IMR-90 (cell line): ENCODE data around the gene ATP2A3. TPM values are rescaled to one million over a fixed set of nuclear protein-coding genes. Genes with fewer than 3 reads are reported as not detected.
A peak's percentile ranks its signal among the peaks of the same experiment; 100 is the strongest.

Experiments used
- ATAC-seq: fragments of 200-7000 bp; cut with Tn5 transposase; 2 replicates; pipeline ENCODE4 v1.9.1; 2020; ENCODE audit warnings: low read depth, mild to moderate bottlenecking, moderate library complexity
- BruUV-seq: library from RNA; stranded (reverse); fragments of 400-500 nt; replicated peaks from 2 replicates; lab custom pipeline; 2021; lab: Mats Ljungman, UMichigan
- CTCF ChIA-PET: fragments of 300-600 bp; formaldehyde crosslinking; extraction: SDS; loops from one replicate; lab custom pipeline; 2021; ENCODE audit warnings: antibody characterized with exemption; lab: Yijun Ruan, JAX
- POLR2A ChIA-PET: fragments of 300-600 bp; sonication (Branson Sonifier 250); formaldehyde crosslinking; loops from one replicate; lab custom pipeline; 2022; ENCODE audit warnings: antibody characterized with exemption; ENCODE audit not compliant: unreplicated experiment; lab: Charles Lee
- DNase-seq: peaks from one replicate; pipeline ENCODE4 v3.0.0; 2013
- H2AFZ ChIP-seq: replicated peaks from 2 replicates; pipeline ENCODE3; 2013; ENCODE audit warnings: low read length, mild to moderate bottlenecking; ENCODE audit not compliant: poor library complexity
- H2AK5ac ChIP-seq: 2 replicates; pipeline ENCODE4 v1.6.1; 2013; ENCODE audit warnings: low read depth, low read length, inconsistent platforms
- H2AK9ac ChIP-seq: replicated peaks from 2 replicates; pipeline ENCODE3; 2013; ENCODE audit warnings: mild to moderate bottlenecking, low read depth, low read length, moderate library complexity; ENCODE audit not compliant: poor library complexity
- H2BK120ac ChIP-seq: 2 replicates; pipeline ENCODE4 v1.6.1; 2013; ENCODE audit warnings: low read depth, low read length, inconsistent platforms
- H2BK15ac ChIP-seq: 3 replicates; pipeline ENCODE4 v1.6.1; 2013; ENCODE audit warnings: low read depth, low read length, inconsistent platforms
- H2BK20ac ChIP-seq: 2 replicates; pipeline ENCODE4 v1.6.1; 2013; ENCODE audit warnings: low read depth, mild to moderate bottlenecking, inconsistent platforms, low read length, moderate library complexity
- H2BK5ac ChIP-seq: 2 replicates; pipeline ENCODE4 v1.6.1; 2013; ENCODE audit warnings: mild to moderate bottlenecking, low read depth, low read length, inconsistent platforms; ENCODE audit not compliant: poor library complexity, severe bottlenecking
- H3K14ac ChIP-seq: replicated peaks from 2 replicates; pipeline ENCODE4 v1.6.1; 2013; ENCODE audit warnings: low read depth, low read length, inconsistent platforms
- H3K18ac ChIP-seq: 2 replicates; pipeline ENCODE4 v1.6.1; 2013; ENCODE audit warnings: low read depth, low read length, control low read depth
- H3K23ac ChIP-seq: 2 replicates; pipeline ENCODE4 v1.6.1; 2013; ENCODE audit warnings: low read depth, low read length, inconsistent platforms
- H3K27ac ChIP-seq: 2 replicates; pipeline ENCODE4 v1.5.1; 2013; ENCODE audit warnings: mild to moderate bottlenecking, control low read depth, low read length; ENCODE audit not compliant: insufficient read depth
- H3K27me3 ChIP-seq: 2 replicates; pipeline ENCODE4 v1.6.1; 2013; ENCODE audit warnings: low read length; ENCODE audit not compliant: control insufficient read depth, insufficient read depth
- H3K36me3 ChIP-seq: 2 replicates; pipeline ENCODE4 v1.6.1; 2013; ENCODE audit warnings: low read length, mixed read lengths; ENCODE audit not compliant: control insufficient read depth, insufficient read depth
- H3K4ac ChIP-seq: 2 replicates; pipeline ENCODE4 v1.6.1; 2013; ENCODE audit warnings: low read depth, low read length, inconsistent platforms
- H3K4me1 ChIP-seq: 2 replicates; pipeline ENCODE4 v1.6.1; 2013; ENCODE audit warnings: low read length, mixed read lengths; ENCODE audit not compliant: control insufficient read depth, insufficient read depth
- H3K4me2 ChIP-seq: 2 replicates; pipeline ENCODE4 v1.6.1; 2013; ENCODE audit warnings: low read depth, mild to moderate bottlenecking, control low read depth, low read length, moderate library complexity
- H3K4me3 ChIP-seq: 2 replicates; pipeline ENCODE4 v1.5.1; 2013; ENCODE audit warnings: low read depth, mild to moderate bottlenecking, control low read depth, low read length, moderate library complexity; ENCODE audit not compliant: insufficient read depth
- H3K56ac ChIP-seq: 2 replicates; pipeline ENCODE4 v1.6.1; 2013; ENCODE audit warnings: low read length, inconsistent platforms; ENCODE audit not compliant: insufficient read depth; ENCODE audit errors: extremely low read depth
- H3K79me1 ChIP-seq, 2 experiments: 2 replicates each; pipeline ENCODE4 v1.6.1; 2013; ENCODE audit warnings: low read length in 2 of 2, inconsistent platforms in 1 of 2, low read depth in 1 of 2
- H3K9ac ChIP-seq: 2 replicates; pipeline ENCODE4 v1.6.1; 2013; ENCODE audit warnings: low read depth, low read length, control low read depth
- H3K9me1 ChIP-seq: 2 replicates; pipeline ENCODE4 v1.6.1; 2013; ENCODE audit warnings: low read length, inconsistent platforms; ENCODE audit not compliant: insufficient read depth
- H3K9me3 ChIP-seq: 2 replicates; pipeline ENCODE4 v1.6.1; 2013; ENCODE audit warnings: low read length; ENCODE audit not compliant: control insufficient read depth, insufficient read depth
- H4K20me1 ChIP-seq: 2 replicates; pipeline ENCODE4 v1.6.1; 2013; ENCODE audit warnings: low read length, inconsistent platforms; ENCODE audit not compliant: insufficient read depth
- H4K5ac ChIP-seq: 2 replicates; pipeline ENCODE4 v1.6.1; 2013; ENCODE audit warnings: mild to moderate bottlenecking, low read depth, low read length, control low read depth
- H4K8ac ChIP-seq, 2 experiments: 2 replicates each; pipeline ENCODE4 v1.6.1; 2013; ENCODE audit warnings: low read depth in 2 of 2, low read length in 2 of 2, control low read depth in 1 of 2, inconsistent platforms in 1 of 2
- H4K91ac ChIP-seq: 2 replicates; pipeline ENCODE4 v1.6.1; 2013; ENCODE audit warnings: low read depth, low read length, inconsistent platforms; ENCODE audit not compliant: insufficient read depth
- CEBPB ChIP-seq: IDR thresholded peaks from 2 replicates; pipeline ENCODE4 v1.6.1; 2012; ENCODE audit warnings: low read depth, low read length, improper control_type of control experiment
- CHD1 ChIP-seq: IDR thresholded peaks from 2 replicates; pipeline ENCODE4 v1.6.1; 2012; ENCODE audit warnings: low read depth, low read length, improper control_type of control experiment
- CTCF ChIP-seq: conservative IDR thresholded peaks from 2 replicates; pipeline ENCODE4 v1.5.1; 2012; ENCODE audit warnings: mild to moderate bottlenecking, low read depth, low read length, improper control_type of control experiment
- FOS ChIP-seq: fragments of 150-350 bp; IDR thresholded peaks from 2 replicates; pipeline ENCODE4 v1.6.1; 2016; ENCODE audit warnings: low read depth, low read length
- MAFK ChIP-seq: IDR thresholded peaks from 2 replicates; pipeline ENCODE4 v1.6.1; 2012; ENCODE audit warnings: low read depth, low read length, improper control_type of control experiment
- MAZ ChIP-seq: IDR thresholded peaks from 2 replicates; pipeline ENCODE4 v1.6.1; 2012; ENCODE audit warnings: low read depth, mild to moderate bottlenecking, low read length, improper control_type of control experiment, moderate library complexity, borderline replicate concordance
- MXI1 ChIP-seq: IDR thresholded peaks from 2 replicates; pipeline ENCODE4 v1.6.1; 2012; ENCODE audit warnings: low read depth, mild to moderate bottlenecking, low read length, moderate library complexity, borderline replicate concordance
- POLR2A ChIP-seq: IDR thresholded peaks from 2 replicates; pipeline ENCODE4 v1.6.1; 2012; ENCODE audit warnings: mild to moderate bottlenecking, low read depth, low read length
- RAD21 ChIP-seq: IDR thresholded peaks from 2 replicates; pipeline ENCODE4 v1.6.1; 2012; ENCODE audit warnings: low read length, improper control_type of control experiment
- RCOR1 ChIP-seq: IDR thresholded peaks from 2 replicates; pipeline ENCODE4 v1.6.1; 2012; ENCODE audit warnings: mild to moderate bottlenecking, low read length, improper control_type of control experiment; ENCODE audit not compliant: insufficient replicate concordance
- RFX5 ChIP-seq: IDR thresholded peaks from 2 replicates; pipeline ENCODE4 v1.8.0; 2012; ENCODE audit warnings: low read depth, mild to moderate bottlenecking, low read length, moderate library complexity
- WGBS, 2 experiments: methylation state at CpG; one replicate each; pipeline versions ENCODE4 v1.1.5 to v1.1.7; 2013; ENCODE audit warnings: missing lambda C conversion rate in 2 of 2; ENCODE audit not compliant: insufficient read length in 1 of 2; ENCODE audit errors: extremely low coverage in 2 of 2; 5-methylcytosine and 5-hydroxymethylcytosine counted together
- dilution Hi-C: fragments of 300-500 bp; cut with HindIII; formaldehyde crosslinking; loops from one replicate; pipeline ENCODE4 v1.14.3; 2018; ENCODE audit warnings: low sequenced_read_pairs; ENCODE audit not compliant: unreplicated experiment
- in situ Hi-C: fragments of 300-500 bp; cut with MboI; formaldehyde crosslinking; loops from 3 replicates; pipeline ENCODE4 v1.14.3; 2019; ENCODE audit warnings: low sequenced_read_pairs, inconsistent platforms, mixed read lengths
- intact Hi-C: fragments of 100-400 bp; cut with micrococcal nuclease; formaldehyde crosslinking; loops from 2 replicates; pipeline ENCODE4 v1.10.0; 2022
- polyA plus RNA-seq, 3 experiments: library from polyadenylated mRNA; depleted of rRNA; stranded (reverse); fragments of >200 nt; gene quantifications; 2 replicates each; pipeline ENCODE4 v1.2.3, GENCODE V29; 2012; ENCODE audit warnings: low replicate concordance in 1 of 3
- total RNA-seq: library from RNA; depleted of rRNA; stranded (reverse); fragments of >200 nt; gene quantifications from 2 replicates; pipeline ENCODE4 v1.2.3, GENCODE V29; 2012
- TF ChIP-seq, protein P1 (sequence below): fragments of 150-350 bp; IDR thresholded peaks from 2 replicates; pipeline ENCODE4 v1.6.1; 2017; ENCODE audit warnings: mild to moderate bottlenecking, antibody characterized with exemption, low read length, low read depth

Gene ATP2A3
- total and polyA plus RNA-seq, 2 of the 4 experiments (the other 2 are of a cell fraction): 0.18 to 0.63 TPM

DNA sequence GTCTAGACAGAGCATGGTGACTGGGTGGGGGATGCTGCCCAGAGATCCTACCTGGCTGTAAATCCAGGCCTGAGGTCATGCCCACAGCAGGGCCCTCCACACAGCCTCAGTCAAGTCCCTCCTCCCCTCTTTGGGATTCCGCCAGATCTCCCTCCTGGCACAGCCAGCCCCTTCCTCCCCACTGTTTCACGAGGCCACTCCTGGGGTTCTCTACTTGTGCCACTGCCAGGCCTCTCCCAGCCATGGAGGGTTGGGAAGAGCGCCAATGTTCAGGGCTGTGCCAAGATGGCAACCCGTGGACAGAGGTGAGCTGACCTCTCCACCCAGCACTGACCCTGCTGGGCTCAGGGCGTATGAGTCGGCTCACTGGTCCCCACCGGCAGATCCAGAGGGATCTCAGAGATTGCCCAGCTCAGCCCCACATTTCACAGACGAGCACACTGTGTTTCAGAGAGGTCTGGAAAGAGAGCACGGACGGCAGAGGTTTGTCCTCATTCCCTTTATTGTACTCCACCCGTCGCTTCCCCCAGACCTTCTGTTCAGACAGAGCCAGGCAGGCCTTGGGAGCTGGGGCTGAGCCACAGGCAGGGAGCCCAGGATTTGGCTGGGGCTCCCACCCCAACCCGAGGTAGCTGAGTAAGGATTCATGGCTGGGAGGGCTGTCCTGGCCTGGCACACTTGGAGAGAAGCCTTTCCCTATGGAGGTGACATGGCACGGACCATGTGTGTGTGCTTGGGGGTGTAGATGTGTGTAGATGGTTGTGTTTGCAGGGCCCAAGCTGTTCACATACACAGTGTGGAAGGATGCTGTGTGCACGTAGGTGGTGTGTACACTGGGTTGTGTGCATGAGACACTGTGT, 67.9 kb downstream of the ATP2A3 start (continued):
- TF ChIP-seq MXI1 (no peak), CHD1 (no peak)

DNA sequence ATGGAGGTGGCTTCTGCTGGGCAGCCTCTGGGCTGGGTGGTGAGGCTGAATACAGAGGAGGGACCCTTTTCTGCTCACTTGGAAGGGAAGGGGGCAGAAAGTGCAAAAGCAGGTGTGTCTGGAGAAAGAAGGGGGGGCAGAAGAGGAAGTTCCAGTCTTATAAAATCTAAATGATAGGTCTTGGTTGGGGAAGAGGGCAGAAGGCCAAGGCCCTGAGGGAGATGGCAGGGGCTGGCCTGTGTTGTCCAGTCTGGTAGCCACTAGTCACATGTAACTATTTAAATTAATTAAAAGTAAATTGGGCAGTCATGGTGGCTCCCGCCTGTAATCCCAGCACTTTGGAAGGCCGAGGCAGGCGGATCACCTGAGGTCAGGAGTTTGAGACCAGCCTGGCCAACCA, 68.9 kb downstream of the ATP2A3 start:
- H3K56ac ChIP-seq: no peak overlapping the region
- ATAC-seq (no peak), DNase-seq (no peak)
- POLR2A ChIA-PET: no interaction called here
- no peaks in the 10 kb centered on the region for H3K9me3 ChIP-seq
- no peak overlapping the region for H4K8ac ChIP-seq
- no peak overlapping the region for H3K4me3 ChIP-seq
- no peak overlapping the region for H3K27ac ChIP-seq
- no peak overlapping the region for H2BK20ac ChIP-seq
- H4K5ac ChIP-seq: no peak overlapping the region
- in situ Hi-C loops: no loop called here
- H2AK5ac ChIP-seq: no peak overlapping the region
- H2AK9ac ChIP-seq: peak overlapping the region; percentile 63
- peaks cover 18% of the 10 kb centered on the region for H3K4me1 ChIP-seq
- 80% methylated on average over 1 of the region's 3 CpGs; no CpG with 5 or more reads in 1 of the 2 experiments for WGBS, 2 experiments
- H2BK120ac ChIP-seq: no peak overlapping the region
- CTCF ChIA-PET: no interaction called here
- no peak overlapping the region for H2BK5ac ChIP-seq
- no peak overlapping the region for H3K23ac ChIP-seq
- no TSS peak for BruUV-seq
- no peak overlapping the region for H3K9ac ChIP-seq
- H2BK15ac ChIP-seq: no peak overlapping the region
- H3K14ac ChIP-seq: no peak overlapping the region; the same call in 1 of the 2 replicates
- peaks cover 6% of the 10 kb centered on the region; the same call in 1 of the 2 replicates for H4K20me1 ChIP-seq
- intact Hi-C loops: no loop called here
- no peak overlapping the region for H4K91ac ChIP-seq
- peaks cover 1 to 17% of the 10 kb centered on the region in 2 experiments; a peak in 3 of 4 replicates for H3K79me1 ChIP-seq
- peaks cover 20% of the 10 kb centered on the region for H3K9me1 ChIP-seq
- H3K18ac ChIP-seq: no peak overlapping the region
- peaks cover 2% of the 10 kb centered on the region; the same call in 1 of the 2 replicates for H3K27me3 ChIP-seq
- dilution Hi-C loops: no loop called here
- no peak overlapping the region for H2AFZ ChIP-seq
- H3K4ac ChIP-seq: no peak overlapping the region
- no peaks in the 10 kb centered on the region for H3K36me3 ChIP-seq
- no peak overlapping the region for H3K4me2 ChIP-seq
- TF ChIP-seq FOS (no peak), CEBPB (no peak), MAFK (no peak), RCOR1 (no peak), POLR2A (no peak), CHD1 (no peak), MXI1 (no peak), CTCF (no peak), RAD21 (no peak), RFX5 (no peak), MAZ (no peak)
- TF ChIP-seq, protein P1, sequence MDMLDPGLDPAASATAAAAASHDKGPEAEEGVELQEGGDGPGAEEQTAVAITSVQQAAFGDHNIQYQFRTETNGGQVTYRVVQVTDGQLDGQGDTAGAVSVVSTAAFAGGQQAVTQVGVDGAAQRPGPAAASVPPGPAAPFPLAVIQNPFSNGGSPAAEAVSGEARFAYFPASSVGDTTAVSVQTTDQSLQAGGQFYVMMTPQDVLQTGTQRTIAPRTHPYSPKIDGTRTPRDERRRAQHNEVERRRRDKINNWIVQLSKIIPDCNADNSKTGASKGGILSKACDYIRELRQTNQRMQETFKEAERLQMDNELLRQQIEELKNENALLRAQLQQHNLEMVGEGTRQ: no peak
